NT2/D1 (cell line): Measurements from ENCODE around the gene PATL2.

Experiments used
- SUZ12 ChIP-seq: IDR thresholded peaks from 2 replicates; pipeline ENCODE4 v1.6.1; 2011; ENCODE audit not compliant: insufficient read length, insufficient read depth; ENCODE audit errors: extremely low read depth
- YY1 ChIP-seq: IDR thresholded peaks from 2 replicates; pipeline ENCODE4 v1.6.1; 2011; ENCODE audit not compliant: insufficient read length, insufficient read depth
- ZNF274 ChIP-seq: IDR thresholded peaks from 2 replicates; pipeline ENCODE4 v1.6.1; 2011; ENCODE audit warnings: mild to moderate bottlenecking, low read depth, low read length

DNA sequence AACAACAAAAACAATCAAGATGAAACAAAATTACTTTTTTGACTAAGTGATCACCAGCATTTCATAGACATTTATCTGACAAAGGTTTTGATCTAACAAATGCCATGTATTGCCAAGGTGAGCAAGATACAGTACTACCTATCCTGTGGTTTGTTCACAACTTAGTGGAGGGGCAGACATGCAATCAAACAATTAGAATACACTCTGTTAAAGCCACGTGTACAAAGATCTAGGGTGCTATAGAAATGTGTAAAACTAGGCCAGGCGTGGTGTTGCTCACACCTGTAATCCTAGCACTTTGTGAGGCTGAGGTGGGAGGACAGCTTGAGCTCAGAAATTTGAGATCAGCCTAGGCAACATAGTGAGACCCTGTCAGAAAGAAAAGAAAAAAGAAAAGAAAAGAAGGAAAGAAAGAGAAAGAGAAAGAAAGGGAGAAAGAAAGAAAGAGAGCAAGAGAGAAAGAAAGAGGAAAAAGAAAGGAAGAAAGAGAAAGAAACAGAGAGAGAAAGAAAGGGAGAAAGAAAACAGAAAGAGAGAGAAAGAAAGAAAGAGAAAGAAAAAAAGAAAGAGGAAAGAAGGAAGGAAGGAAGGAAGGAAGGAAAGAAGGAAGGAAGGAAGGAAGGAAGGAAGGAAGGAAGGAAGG, 23.8 kb upstream of the PATL2 start:
- TF ChIP-seq YY1 (no peak), ZNF274 (no peak), SUZ12 (no peak)
